Measurements from ENCODE around the gene VPREB1.

Gene VPREB1

GRCh38 chr22:22215659-22216449 is 28.7 kb upstream of the VPREB1 start:
- H3K9me3 ChIP-seq (ENCODE audit: insufficient read depth, low read length, severe bottlenecking): no peaks in the 10 kb centered on the region
- no peaks in the 10 kb centered on the region for H4K20me1 ChIP-seq (ENCODE audit: insufficient read depth, low read length)
- no peak overlapping the region for H3K27ac ChIP-seq (ENCODE audit: low read length)
- DNase-seq (no peak), ATAC-seq (ENCODE audit: insufficient read depth, low read depth) (no peak)
- H3K9ac ChIP-seq (ENCODE audit: low read depth, low read length): no peak overlapping the region
- H3K4me3 ChIP-seq (ENCODE audit: low read depth in 1 of 2, low read length in 2 of 2): no peak overlapping the region
- peaks cover 4% of the 10 kb centered on the region for H3K4me1 ChIP-seq (ENCODE audit: insufficient read depth, low read length)
- no peak overlapping the region for H3K4me2 ChIP-seq (ENCODE audit: insufficient read depth, low read length)
- no peak overlapping the region for H2AFZ ChIP-seq (ENCODE audit: low read depth, low read length)
- no peaks in the 10 kb centered on the region for H3K27me3 ChIP-seq (ENCODE audit: insufficient read depth, low read length, poor library complexity)
- TF ChIP-seq EZH2 (IDR thresholded peaks at IDR 0.05; ENCODE audit: borderline replicate concordance, low read depth, low read length, severe bottlenecking): no peak
- TF ChIP-seq, protein P1, sequence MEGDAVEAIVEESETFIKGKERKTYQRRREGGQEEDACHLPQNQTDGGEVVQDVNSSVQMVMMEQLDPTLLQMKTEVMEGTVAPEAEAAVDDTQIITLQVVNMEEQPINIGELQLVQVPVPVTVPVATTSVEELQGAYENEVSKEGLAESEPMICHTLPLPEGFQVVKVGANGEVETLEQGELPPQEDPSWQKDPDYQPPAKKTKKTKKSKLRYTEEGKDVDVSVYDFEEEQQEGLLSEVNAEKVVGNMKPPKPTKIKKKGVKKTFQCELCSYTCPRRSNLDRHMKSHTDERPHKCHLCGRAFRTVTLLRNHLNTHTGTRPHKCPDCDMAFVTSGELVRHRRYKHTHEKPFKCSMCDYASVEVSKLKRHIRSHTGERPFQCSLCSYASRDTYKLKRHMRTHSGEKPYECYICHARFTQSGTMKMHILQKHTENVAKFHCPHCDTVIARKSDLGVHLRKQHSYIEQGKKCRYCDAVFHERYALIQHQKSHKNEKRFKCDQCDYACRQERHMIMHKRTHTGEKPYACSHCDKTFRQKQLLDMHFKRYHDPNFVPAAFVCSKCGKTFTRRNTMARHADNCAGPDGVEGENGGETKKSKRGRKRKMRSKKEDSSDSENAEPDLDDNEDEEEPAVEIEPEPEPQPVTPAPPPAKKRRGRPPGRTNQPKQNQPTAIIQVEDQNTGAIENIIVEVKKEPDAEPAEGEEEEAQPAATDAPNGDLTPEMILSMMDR (IDR thresholded peaks at IDR 0.05; ENCODE audit: borderline replicate concordance, extremely low read depth, low read length, poor library complexity, severe bottlenecking): no peak
- no peaks in the 10 kb centered on the region for H3K79me2 ChIP-seq (ENCODE audit: insufficient read depth, low read length)
- H3K36me3 ChIP-seq (ENCODE audit: insufficient read depth, low read length): no peaks in the 10 kb centered on the region

GRCh38 chr22:22216450-22216959 is 28.1 kb upstream of the VPREB1 start:
- Histone ChIP-seq H3K4me2 (ENCODE audit: insufficient read depth, low read length) (no peak overlapping the region), H3K4me1 (ENCODE audit: insufficient read depth, low read length) (no peaks in the 10 kb centered on the region), H3K36me3 (ENCODE audit: insufficient read depth, low read length) (no peaks in the 10 kb centered on the region), H3K9me3 (ENCODE audit: insufficient read depth, low read length, severe bottlenecking) (no peaks in the 10 kb centered on the region), H3K79me2 (ENCODE audit: insufficient read depth, low read length) (no peaks in the 10 kb centered on the region), H3K27me3 (ENCODE audit: insufficient read depth, low read length, poor library complexity) (no peaks in the 10 kb centered on the region), H3K4me3 (ENCODE audit: low read depth in 1 of 2, low read length in 2 of 2) (no peak overlapping the region), H3K9ac (ENCODE audit: low read depth, low read length) (no peak overlapping the region), H3K27ac (ENCODE audit: low read length) (no peak overlapping the region), H2AFZ (ENCODE audit: low read depth, low read length) (no peak overlapping the region), H4K20me1 (ENCODE audit: insufficient read depth, low read length) (no peaks in the 10 kb centered on the region)
- ATAC-seq (ENCODE audit: insufficient read depth, low read depth) (no peak), DNase-seq (no peak)
- TF ChIP-seq EZH2 (IDR thresholded peaks at IDR 0.05; ENCODE audit: borderline replicate concordance, low read depth, low read length, severe bottlenecking): no peak
- TF ChIP-seq, protein P1 (IDR thresholded peaks at IDR 0.05; ENCODE audit: borderline replicate concordance, extremely low read depth, low read length, poor library complexity, severe bottlenecking): no peak

GRCh38 chr22:22218302-22218701 is 26.3 kb upstream of the VPREB1 start:
- TF ChIP-seq EZH2 (IDR thresholded peaks at IDR 0.05; ENCODE audit: borderline replicate concordance, low read depth, low read length, severe bottlenecking): no peak
- TF ChIP-seq, protein P1 (IDR thresholded peaks at IDR 0.05; ENCODE audit: borderline replicate concordance, extremely low read depth, low read length, poor library complexity, severe bottlenecking): no peak
- Histone ChIP-seq H3K4me1 (ENCODE audit: insufficient read depth, low read length) (no peaks in the 10 kb centered on the region), H3K27ac (ENCODE audit: low read length) (no peak overlapping the region), H3K9ac (ENCODE audit: low read depth, low read length) (no peak overlapping the region), H3K27me3 (ENCODE audit: insufficient read depth, low read length, poor library complexity) (no peaks in the 10 kb centered on the region), H3K9me3 (ENCODE audit: insufficient read depth, low read length, severe bottlenecking) (no peaks in the 10 kb centered on the region), H3K36me3 (ENCODE audit: insufficient read depth, low read length) (no peaks in the 10 kb centered on the region), H4K20me1 (ENCODE audit: insufficient read depth, low read length) (no peaks in the 10 kb centered on the region), H3K79me2 (ENCODE audit: insufficient read depth, low read length) (no peaks in the 10 kb centered on the region), H3K4me2 (ENCODE audit: insufficient read depth, low read length) (no peak overlapping the region), H2AFZ (ENCODE audit: low read depth, low read length) (no peak overlapping the region), H3K4me3 (ENCODE audit: low read depth in 1 of 2, low read length in 2 of 2) (no peak overlapping the region)
- ATAC-seq (ENCODE audit: insufficient read depth, low read depth): no peak
- DNase-seq: no peak
